Liver (tissue), 9 donors: ENCODE results near the gene GNAT2. TPM values are rescaled to one million over a fixed set of nuclear protein-coding genes. Genes with fewer than 3 reads are reported as not detected.

Experiments
- DNase-seq: peaks from one replicate; pipeline ENCODE4 v3.0.0-alpha.2; 2017; ENCODE audit warnings: low spot score
- H3K27ac ChIP-seq, 2 donors: one replicate each; pipeline ENCODE4 v1.7.0; 2013; ENCODE audit warnings: inconsistent platforms in 2 of 2, low read length in 2 of 2, control low read depth in 1 of 2, low read depth in 1 of 2, mild to moderate bottlenecking in 1 of 2
- H3K27me3 ChIP-seq, 4 donors: one replicate each; pipeline versions ENCODE4 v1.6.1 to v1.7.0; 2013; ENCODE audit warnings: low read length in 3 of 4, inconsistent platforms in 1 of 4, mild to moderate bottlenecking in 1 of 4, moderate library complexity in 1 of 4; ENCODE audit not compliant: control insufficient read depth in 4 of 4, insufficient read depth in 4 of 4
- H3K36me3 ChIP-seq, 4 donors: one replicate each; pipeline versions ENCODE4 v1.6.1 to v1.7.0; 2013; ENCODE audit warnings: low read length in 3 of 4, mild to moderate bottlenecking in 3 of 4, low read depth in 1 of 4, moderate library complexity in 1 of 4; ENCODE audit not compliant: control insufficient read depth in 4 of 4, insufficient read depth in 3 of 4
- H3K4me1 ChIP-seq, 4 donors: one replicate each; pipeline versions ENCODE4 v1.6.1 to v1.7.0; 2013; ENCODE audit warnings: low read length in 3 of 4, mild to moderate bottlenecking in 3 of 4, moderate library complexity in 1 of 4; ENCODE audit not compliant: control insufficient read depth in 4 of 4, insufficient read depth in 4 of 4
- H3K4me3 ChIP-seq, 3 donors: one replicate each; pipeline versions ENCODE4 v1.6.1 to v1.7.0; 2013; ENCODE audit warnings: low read length in 3 of 3, control low read depth in 1 of 3, low read depth in 1 of 3, mild to moderate bottlenecking in 1 of 3
- H3K9ac ChIP-seq, 2 donors: one replicate each; pipeline ENCODE4 v1.7.0; 2013; ENCODE audit warnings: low read length in 2 of 2, mild to moderate bottlenecking in 2 of 2, moderate library complexity in 2 of 2, control low read depth in 1 of 2, low read depth in 1 of 2
- H3K9me3 ChIP-seq, 4 donors: one replicate each; pipeline versions ENCODE4 v1.6.1 to v1.7.0; 2013; ENCODE audit warnings: low read length in 3 of 4; ENCODE audit not compliant: control insufficient read depth in 4 of 4
- CTCF ChIP-seq: fragments of 150-350 bp; IDR thresholded peaks from 2 replicates; pipeline ENCODE4 v1.5.1; 2017; ENCODE audit warnings: improper control_type of control experiment, low read depth, low read length; ENCODE audit not compliant: missing input control
- EGR1 ChIP-seq, 2 donors: IDR thresholded peaks; 2 replicates each; pipeline ENCODE4 v1.6.1; 2016 to 2018; ENCODE audit warnings: antibody characterized with exemption in 2 of 2, low read depth in 2 of 2
- FOXA2 ChIP-seq: IDR thresholded peaks from 2 replicates; pipeline ENCODE4 v1.6.1; 2016; ENCODE audit warnings: antibody characterized with exemption
- GABPA ChIP-seq, 2 donors: IDR thresholded peaks in 1 of 2; conservative IDR thresholded peaks in 1 of 2; 2 replicates each; pipeline ENCODE4 v1.6.1; 2016; ENCODE audit warnings: antibody characterized with exemption in 2 of 2, mild to moderate bottlenecking in 1 of 2, moderate library complexity in 1 of 2
- HNF4A ChIP-seq, 2 donors: conservative IDR thresholded peaks; 2 replicates each; pipeline ENCODE4 v1.6.1; 2016; ENCODE audit warnings: antibody characterized with exemption in 2 of 2, mild to moderate bottlenecking in 2 of 2
- HNF4G ChIP-seq: IDR thresholded peaks from 2 replicates; pipeline ENCODE4 v1.6.1; 2016; ENCODE audit warnings: antibody characterized with exemption
- JUND ChIP-seq, 2 donors: IDR thresholded peaks; 2 replicates each; pipeline ENCODE4 v1.6.1; 2016; ENCODE audit warnings: antibody characterized with exemption in 2 of 2
- NR2F2 ChIP-seq: IDR thresholded peaks from 2 replicates; pipeline ENCODE4 v1.6.1; 2016; ENCODE audit warnings: antibody characterized with exemption
- RAD21 ChIP-seq, 2 donors: IDR thresholded peaks; 2 replicates each; pipeline ENCODE4 v1.6.1; 2016; ENCODE audit warnings: antibody characterized with exemption in 2 of 2, mild to moderate bottlenecking in 2 of 2
- REST ChIP-seq: IDR thresholded peaks from 2 replicates; pipeline ENCODE4 v1.6.1; 2016; ENCODE audit warnings: antibody characterized with exemption, mild to moderate bottlenecking
- RXRA ChIP-seq, 2 donors: IDR thresholded peaks; 2 replicates each; pipeline ENCODE4 v1.6.1; 2017 to 2018; ENCODE audit warnings: antibody characterized with exemption in 2 of 2, mild to moderate bottlenecking in 1 of 2
- SP1 ChIP-seq: IDR thresholded peaks from 2 replicates; pipeline ENCODE4 v1.6.1; 2018; ENCODE audit warnings: antibody characterized with exemption, mild to moderate bottlenecking
- TAF1 ChIP-seq: conservative IDR thresholded peaks from 2 replicates; pipeline ENCODE4 v1.6.1; 2016; ENCODE audit warnings: antibody characterized with exemption, mild to moderate bottlenecking
- YY1 ChIP-seq: IDR thresholded peaks from 2 replicates; pipeline ENCODE4 v1.6.1; 2016; ENCODE audit warnings: antibody characterized with exemption, mild to moderate bottlenecking
- ZBTB33 ChIP-seq: IDR thresholded peaks from 2 replicates; pipeline ENCODE4 v1.6.1; 2016; ENCODE audit warnings: antibody characterized with exemption
- WGBS: extraction: QIAGEN DNeasy Blood & Tissue Kit; methylation state at CpG from one replicate; pipeline ENCODE4 v1.1.7; 2013; 5-methylcytosine and 5-hydroxymethylcytosine counted together
- polyA plus RNA-seq, 2 donors: library from polyadenylated mRNA; stranded (reverse) in 1 of 2; unstranded in 1 of 2; fragments of 200-250 nt in 1 of 2; fragments of >200 nt in 1 of 2; fragmentation: Nextera tagmentation in 1 of 2; extraction: Ambion mirVana in 1 of 2; gene quantifications; one replicate each; pipeline versions ENCODE4 v1.2.1 to v1.2.3, GENCODE V29; 2013 to 2015
- total RNA-seq, 2 donors: library from RNA; depleted of rRNA; stranded (reverse); fragments of >200 nt; gene quantifications; one replicate each; pipeline ENCODE4 v1.2.3, GENCODE V29; 2014
- TF ChIP-seq, protein P1 (sequence below): IDR thresholded peaks from 2 replicates; pipeline ENCODE4 v1.6.1; 2016; ENCODE audit warnings: antibody characterized with exemption
- donor health status: healthy.
- donor health status: healthy.
- donor health status: healthy.
- donor health status: healthy.
- donor health status: healthy.

GNAT2 gene
- total and polyA plus RNA-seq, 4 donors: 0.09 to 0.17 (median 0.17) TPM; not detected in 1

- H3K27me3 ChIP-seq: no peaks in the 10 kb centered on the region
- H3K4me1 ChIP-seq: no peaks in the 10 kb centered on the region
- no peak for TF ChIP-seq SP1
- no peak for TF ChIP-seq YY1
- TF ChIP-seq CTCF: no peak
- TF ChIP-seq NR2F2: no peak
- no peak for TF ChIP-seq TAF1
- TF ChIP-seq HNF4G: no peak
- TF ChIP-seq FOXA2: no peak
- no peak for TF ChIP-seq ZBTB33
- no peak for TF ChIP-seq REST
- no peak for TF ChIP-seq RAD21 (IDR thresholded peaks at IDR 0.05)
- TF ChIP-seq RXRA (IDR thresholded peaks at IDR 0.05): no peak
- TF ChIP-seq EGR1 (IDR thresholded peaks at IDR 0.05; ENCODE audit: low read depth in 2 of 2): no peak
- peaks cover 0 to 22% (median 4%) of the 10 kb centered on the region in 4 donors for H3K36me3 ChIP-seq
- no peak overlapping the region for H3K27ac ChIP-seq
- H3K4me3 ChIP-seq: no peak overlapping the region
- no peak overlapping the region for H3K9ac ChIP-seq
- 95% methylated on average over 1 of the region's 1 CpG for WGBS
- no peak for DNase-seq
- no peaks in the 10 kb centered on the region for H3K9me3 ChIP-seq
These were observed 21.3 kb downstream of the GNAT2 start for GRCh38 chr1:109598156-109598555.

DNA sequence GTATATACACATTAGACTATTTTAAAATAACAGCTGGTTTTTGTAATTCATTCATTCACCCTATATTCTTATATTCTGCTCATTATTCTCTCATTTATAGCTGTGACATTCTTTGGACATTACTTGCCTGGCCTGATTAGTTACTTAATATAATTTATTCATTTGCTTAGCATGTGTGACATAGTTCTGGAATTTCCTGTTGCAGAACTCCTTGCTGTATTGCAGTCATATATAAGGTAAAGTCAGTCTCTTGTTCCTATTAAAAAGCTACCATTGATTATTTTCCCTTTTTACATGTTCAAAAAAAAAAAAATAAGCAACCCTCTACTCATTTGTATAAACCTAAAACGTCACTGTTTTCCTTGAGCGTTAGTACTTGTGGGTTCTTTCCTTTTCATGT lies 23.9 kb downstream of the GNAT2 start:
- H3K4me3 ChIP-seq: no peak overlapping the region
- peaks cover 0 to 39% (median 14%) of the 10 kb centered on the region in 4 donors for H3K36me3 ChIP-seq
- no peak for DNase-seq
- H3K9me3 ChIP-seq: no peaks in the 10 kb centered on the region
- WGBS: 95% methylated on average over 2 of the region's 2 CpGs
- H3K4me1 ChIP-seq: no peaks in the 10 kb centered on the region
- no peak overlapping the region for H3K9ac ChIP-seq
- no peaks in the 10 kb centered on the region for H3K27me3 ChIP-seq
- H3K27ac ChIP-seq: no peak overlapping the region
- TF ChIP-seq SP1 (no peak), GABPA (IDR thresholded peaks at IDR 0.05 in 1 of 2, conservative IDR thresholded peaks at IDR 0.05 in 1 of 2) (no peak), FOXA2 (no peak), TAF1 (no peak), RXRA (IDR thresholded peaks at IDR 0.05) (no peak), NR2F2 (no peak), HNF4A (conservative IDR thresholded peaks at IDR 0.05) (no peak), REST (no peak), JUND (IDR thresholded peaks at IDR 0.05) (no peak)
- TF ChIP-seq, protein P1, sequence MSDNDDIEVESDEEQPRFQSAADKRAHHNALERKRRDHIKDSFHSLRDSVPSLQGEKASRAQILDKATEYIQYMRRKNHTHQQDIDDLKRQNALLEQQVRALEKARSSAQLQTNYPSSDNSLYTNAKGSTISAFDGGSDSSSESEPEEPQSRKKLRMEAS: no peak
